ENCODE measurements around the gene RIOK3. TPM values are rescaled to one million over a fixed set of nuclear protein-coding genes. Genes with fewer than 3 reads are reported as not detected.

RIOK3 gene
- total and polyA plus RNA-seq, 4 experiments from 2014 or later: 36.6 to 84.4 (median 56.1) TPM

- no peaks in the 10 kb centered on the region for H3K27me3 ChIP-seq (ENCODE audit: insufficient read depth, low read length)
- no peak for DNase-seq
- intact Hi-C loops (cut with micrococcal nuclease): loop anchor here (10.0 kb wide), 1 partner anchor 225 kb away; no protein-coding TSS in a partner anchor
- H3K9me3 ChIP-seq (ENCODE audit: control insufficient read depth in 1 of 2, low read length in 2 of 2): no peaks in the 10 kb centered on the region
- peaks cover 39 to 74% (median 53%) of the 10 kb centered on the region in 4 donors for H3K4me1 Mint-ChIP-seq
- H3K9me3 Mint-ChIP-seq: peaks cover 0 to 2% (median 0%) of the 10 kb centered on the region in 8 donors
- H3K4me3 ChIP-seq (ENCODE audit: low read length in 2 of 2): no peak overlapping the region
- peaks cover 63% of the 10 kb centered on the region for H3K4me1 ChIP-seq (ENCODE audit: insufficient read depth, low read length)
- no peaks in the 10 kb centered on the region for H3K27me3 Mint-ChIP-seq
- peaks cover 27 to 55% of the 10 kb centered on the region in 2 donors for H3K36me3 Mint-ChIP-seq
- no peak overlapping the region for H3K27ac ChIP-seq (ENCODE audit: low read depth, low read length)
- peak overlapping the region in 3 of 8 donors; percentile 13 to 78 (median 39) for H3K4me3 Mint-ChIP-seq
- ChIA-PET POLR2A (ENCODE audit: partially characterized antibody) (no interaction called here), CTCF (ENCODE audit: partially characterized antibody) (no interaction called here)
- H3K36me3 ChIP-seq (ENCODE audit: insufficient read depth, low read length): peaks cover 17% of the 10 kb centered on the region
- H3K27ac Mint-ChIP-seq: peak overlapping the region in 4 of 7 donors; percentile 8 to 91 (median 62)
These were observed 6.4 kb downstream of the RIOK3 start for GRCh38 chr18:23459530-23459921.

DNA sequence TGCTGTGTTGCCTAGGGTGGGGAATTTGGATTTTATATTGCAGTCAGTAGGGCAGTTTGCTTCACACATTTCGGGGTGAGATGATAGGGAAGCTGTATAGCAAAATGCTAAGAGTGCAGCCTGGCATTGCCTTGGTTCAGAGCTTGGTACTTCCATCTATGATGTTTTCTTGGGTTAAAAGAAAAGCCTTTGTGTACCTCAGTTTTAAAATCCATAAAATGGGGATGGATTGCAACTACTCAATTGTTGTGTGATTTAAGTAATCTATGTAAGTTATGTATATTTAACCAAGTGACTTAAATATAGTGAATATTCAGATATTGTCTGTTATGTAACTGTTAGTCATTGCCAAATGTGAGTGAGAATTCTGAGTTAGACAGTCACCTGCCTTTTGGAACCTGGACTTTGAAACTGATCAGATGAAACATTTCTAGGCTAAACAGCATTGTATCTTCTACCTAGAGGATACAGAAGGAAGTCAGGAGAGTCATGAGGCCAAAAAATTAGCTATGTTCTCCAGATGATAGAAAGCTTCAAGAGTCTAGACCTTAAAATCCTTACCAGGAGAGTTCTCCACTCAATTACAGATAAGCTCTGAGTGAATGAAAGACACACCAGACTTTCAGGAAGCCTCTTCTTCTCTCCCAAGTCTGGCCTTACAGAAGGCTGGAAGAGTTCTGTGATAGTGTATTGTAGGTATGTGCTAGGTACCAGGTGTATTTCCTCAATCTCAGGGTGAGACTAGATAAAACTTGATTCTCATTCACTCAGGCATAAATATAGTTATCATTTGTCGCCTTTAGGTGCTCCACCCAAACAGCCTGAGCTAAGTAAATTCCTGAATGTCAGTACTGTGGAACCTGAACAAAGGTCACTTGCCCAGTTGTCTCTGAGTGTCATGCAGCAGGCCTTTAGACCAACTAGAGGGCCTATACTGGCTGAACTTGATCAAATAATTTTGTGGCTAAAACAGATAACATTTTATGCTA lies 7.5 kb downstream of the RIOK3 start:
- no peak for DNase-seq
- Histone ChIP-seq H3K27me3 (ENCODE audit: insufficient read depth, low read length) (no peaks in the 10 kb centered on the region), H3K9me3 (ENCODE audit: control insufficient read depth in 1 of 2, low read length in 2 of 2) (no peaks in the 10 kb centered on the region), H3K4me1 (ENCODE audit: insufficient read depth, low read length) (peaks cover 56% of the 10 kb centered on the region), H3K4me3 (ENCODE audit: low read length in 2 of 2) (no peak overlapping the region), H3K36me3 (ENCODE audit: insufficient read depth, low read length) (peaks cover 19% of the 10 kb centered on the region), H3K27ac (ENCODE audit: low read depth, low read length) (no peak overlapping the region)
- H3K27ac Mint-ChIP-seq: peak overlapping the region in 5 of 7 donors; percentile 7 to 54 (median 23)
- POLR2A ChIA-PET (ENCODE audit: partially characterized antibody): no interaction called here
- CTCF ChIA-PET (ENCODE audit: partially characterized antibody): no interaction called here
- H3K27me3 Mint-ChIP-seq: no peaks in the 10 kb centered on the region
- H3K4me3 Mint-ChIP-seq: peak overlapping the region in 5 of 8 donors; percentile 3 to 33 (median 8)
- peaks cover 0 to 2% (median 0%) of the 10 kb centered on the region in 8 donors for H3K9me3 Mint-ChIP-seq
- H3K4me1 Mint-ChIP-seq: peaks cover 37 to 65% (median 50%) of the 10 kb centered on the region in 4 donors
- H3K36me3 Mint-ChIP-seq: peaks cover 32 to 58% of the 10 kb centered on the region in 2 donors
- intact Hi-C loops (cut with micrococcal nuclease): no loop called here

GRCh38 chr18:23462876-23463275 lies 9.8 kb downstream of the RIOK3 start:
- Mint-ChIP-seq H3K36me3 (peaks cover 42 to 66% of the 10 kb centered on the region in 2 donors), H3K9me3 (peaks cover 0 to 2% (median 0%) of the 10 kb centered on the region in 8 donors), H3K4me1 (peaks cover 29 to 46% (median 36%) of the 10 kb centered on the region in 4 donors), H3K27ac (no peak overlapping the region), H3K4me3 (no peak overlapping the region), H3K27me3 (no peaks in the 10 kb centered on the region)
- ChIA-PET POLR2A (ENCODE audit: partially characterized antibody) (interaction anchor here (2.4 kb wide), 1 partner anchor 9 kb away, joined by 9 read pairs; the partner anchor contains the start of gene RIOK3), CTCF (ENCODE audit: partially characterized antibody) (interaction anchor here (1.2 kb wide), 1 partner anchor 9 kb away, joined by 3 read pairs; no protein-coding TSS in a partner anchor)
- Histone ChIP-seq H3K9me3 (ENCODE audit: control insufficient read depth in 1 of 2, low read length in 2 of 2) (no peaks in the 10 kb centered on the region), H3K4me3 (ENCODE audit: low read length in 2 of 2) (no peak overlapping the region), H3K27me3 (ENCODE audit: insufficient read depth, low read length) (no peaks in the 10 kb centered on the region), H3K27ac (ENCODE audit: low read depth, low read length) (no peak overlapping the region), H3K36me3 (ENCODE audit: insufficient read depth, low read length) (peaks cover 36% of the 10 kb centered on the region), H3K4me1 (ENCODE audit: insufficient read depth, low read length) (peaks cover 36% of the 10 kb centered on the region)
- no peak for DNase-seq
- intact Hi-C loops (cut with micrococcal nuclease): no loop called here

DNA sequence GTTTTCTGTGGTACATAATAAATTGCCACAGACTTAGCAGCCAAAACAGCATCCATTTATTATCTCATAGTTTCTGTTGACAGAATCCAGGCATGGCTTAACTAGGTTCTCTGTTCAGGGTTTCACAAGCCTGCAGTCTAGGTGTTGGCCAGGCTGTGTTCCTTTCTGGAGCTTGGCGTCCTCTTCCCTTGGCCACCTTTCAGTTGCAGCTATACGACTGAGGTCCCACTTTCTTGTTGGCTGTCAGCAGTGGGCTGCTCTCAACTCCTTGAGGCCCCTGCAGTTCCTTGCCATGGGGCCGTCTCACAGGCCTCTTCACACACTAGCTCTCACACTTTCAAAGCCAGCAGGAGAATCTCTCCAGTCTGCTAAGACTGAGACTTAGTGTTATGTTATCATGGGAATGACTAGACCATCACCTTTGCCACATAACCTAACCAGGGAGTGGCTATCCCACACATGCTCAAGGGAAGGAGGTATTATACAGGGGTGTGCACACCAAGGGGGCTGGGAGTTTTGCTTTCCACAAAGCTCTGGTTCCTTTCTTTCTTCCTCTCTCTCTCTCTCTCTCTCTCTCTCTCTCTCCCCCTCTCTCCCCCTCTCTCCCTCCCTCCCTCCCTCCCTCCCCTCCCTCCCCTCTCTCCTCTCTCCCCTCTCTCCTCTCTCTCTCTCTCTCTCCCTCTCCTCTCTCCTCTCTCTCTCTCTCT lies 15.8 kb downstream of the RIOK3 start:
- Histone ChIP-seq H3K4me1 (ENCODE audit: insufficient read depth, low read length) (no peaks in the 10 kb centered on the region), H3K9me3 (ENCODE audit: control insufficient read depth in 1 of 2, low read length in 2 of 2) (no peaks in the 10 kb centered on the region), H3K27ac (ENCODE audit: low read depth, low read length) (no peak overlapping the region), H3K4me3 (ENCODE audit: low read length in 2 of 2) (no peak overlapping the region), H3K27me3 (ENCODE audit: insufficient read depth, low read length) (no peaks in the 10 kb centered on the region), H3K36me3 (ENCODE audit: insufficient read depth, low read length) (peaks cover 75% of the 10 kb centered on the region)
- CTCF ChIA-PET (ENCODE audit: partially characterized antibody): no interaction called here
- Mint-ChIP-seq H3K4me1 (peaks cover 0 to 1% (median 0%) of the 10 kb centered on the region in 4 donors), H3K27ac (no peak overlapping the region), H3K9me3 (no peaks in the 10 kb centered on the region), H3K36me3 (peaks cover 31 to 38% of the 10 kb centered on the region in 2 donors), H3K4me3 (no peak overlapping the region), H3K27me3 (no peaks in the 10 kb centered on the region)
- POLR2A ChIA-PET (ENCODE audit: partially characterized antibody): no interaction called here
- intact Hi-C loops (cut with micrococcal nuclease): no loop called here
- no peak for DNase-seq

GRCh38 chr18:23470620-23471387 lies 17.7 kb downstream of the RIOK3 start:
- no peaks in the 10 kb centered on the region for H3K9me3 ChIP-seq (ENCODE audit: control insufficient read depth in 1 of 2, low read length in 2 of 2)
- ChIA-PET CTCF (ENCODE audit: partially characterized antibody) (interaction anchor here (1.6 kb wide), 1 partner anchor 27 kb away, joined by 4 read pairs; no protein-coding TSS in a partner anchor), POLR2A (ENCODE audit: partially characterized antibody) (interaction anchor here (1.8 kb wide), 1 partner anchor 17 kb away, joined by 5 read pairs; the partner anchor contains the start of gene RIOK3)
- Mint-ChIP-seq H3K36me3 (peaks cover 29 to 41% of the 10 kb centered on the region in 2 donors), H3K4me3 (no peak overlapping the region), H3K27me3 (no peaks in the 10 kb centered on the region), H3K4me1 (peaks cover 0 to 3% (median under 1%) of the 10 kb centered on the region in 4 donors), H3K9me3 (no peaks in the 10 kb centered on the region), H3K27ac (peak overlapping the region in 3 of 7 donors; percentile 14 to 79 (median 75))
- H3K36me3 ChIP-seq (ENCODE audit: insufficient read depth, low read length): peaks cover 81% of the 10 kb centered on the region
- no peaks in the 10 kb centered on the region for H3K27me3 ChIP-seq (ENCODE audit: insufficient read depth, low read length)
- intact Hi-C loops (cut with micrococcal nuclease): no loop called here
- no peak overlapping the region for H3K27ac ChIP-seq (ENCODE audit: low read depth, low read length)
- no peaks in the 10 kb centered on the region for H3K4me1 ChIP-seq (ENCODE audit: insufficient read depth, low read length)
- H3K4me3 ChIP-seq (ENCODE audit: low read length in 2 of 2): no peak overlapping the region
- DNase-seq: no peak

- intact Hi-C loops (cut with micrococcal nuclease): no loop called here
- Histone ChIP-seq H3K4me3 (ENCODE audit: low read length in 2 of 2) (no peak overlapping the region), H3K27ac (ENCODE audit: low read depth, low read length) (no peak overlapping the region), H3K4me1 (ENCODE audit: insufficient read depth, low read length) (no peaks in the 10 kb centered on the region), H3K27me3 (ENCODE audit: insufficient read depth, low read length) (no peaks in the 10 kb centered on the region), H3K9me3 (ENCODE audit: control insufficient read depth in 1 of 2, low read length in 2 of 2) (no peaks in the 10 kb centered on the region), H3K36me3 (ENCODE audit: insufficient read depth, low read length) (peaks cover 81% of the 10 kb centered on the region)
- Mint-ChIP-seq H3K27me3 (no peaks in the 10 kb centered on the region), H3K36me3 (peaks cover 30 to 42% of the 10 kb centered on the region in 2 donors), H3K27ac (no peak overlapping the region), H3K9me3 (no peaks in the 10 kb centered on the region), H3K4me1 (peaks cover 0 to 3% (median under 1%) of the 10 kb centered on the region in 4 donors), H3K4me3 (no peak overlapping the region)
- CTCF ChIA-PET (ENCODE audit: partially characterized antibody): no interaction called here
- no peak for DNase-seq
- POLR2A ChIA-PET (ENCODE audit: partially characterized antibody): interaction anchor here (1.8 kb wide), 1 partner anchor 18 kb away, joined by 5 read pairs; the partner anchor contains the start of gene RIOK3
These were observed 18.4 kb downstream of the RIOK3 start for GRCh38 chr18:23471486-23471885.

Measured in CD4-positive, alpha-beta memory T cell (primary cell).